HG03103 (cell line): ENCODE data around the gene RASIP1.

Experiments used
- ATAC-seq: cut with Tn5 transposase; IDR thresholded peaks from one replicate; pipeline ENCODE4 v1.9.1; 2021; ENCODE audit warnings: low read depth; ENCODE audit not compliant: unreplicated experiment

Gene RASIP1

DNA sequence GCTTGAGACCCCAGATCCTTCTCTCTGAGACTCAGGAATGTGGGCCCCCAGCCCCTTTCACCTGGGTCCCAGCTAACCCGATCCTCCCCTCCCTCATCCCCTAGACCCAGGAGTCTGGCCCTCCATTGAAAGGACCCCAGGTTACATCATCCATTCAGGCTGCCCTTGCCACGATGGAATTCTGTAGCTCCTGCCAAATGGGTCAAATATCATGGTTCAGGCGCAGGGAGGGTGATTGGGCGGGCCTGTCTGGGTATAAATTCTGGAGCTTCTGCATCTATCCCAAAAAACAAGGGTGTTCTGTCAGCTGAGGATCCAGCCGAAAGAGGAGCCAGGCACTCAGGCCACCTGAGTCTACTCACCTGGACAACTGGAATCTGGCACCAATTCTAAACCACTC, 15.4 kb upstream of the RASIP1 start:
- ATAC-seq: no peak

DNA sequence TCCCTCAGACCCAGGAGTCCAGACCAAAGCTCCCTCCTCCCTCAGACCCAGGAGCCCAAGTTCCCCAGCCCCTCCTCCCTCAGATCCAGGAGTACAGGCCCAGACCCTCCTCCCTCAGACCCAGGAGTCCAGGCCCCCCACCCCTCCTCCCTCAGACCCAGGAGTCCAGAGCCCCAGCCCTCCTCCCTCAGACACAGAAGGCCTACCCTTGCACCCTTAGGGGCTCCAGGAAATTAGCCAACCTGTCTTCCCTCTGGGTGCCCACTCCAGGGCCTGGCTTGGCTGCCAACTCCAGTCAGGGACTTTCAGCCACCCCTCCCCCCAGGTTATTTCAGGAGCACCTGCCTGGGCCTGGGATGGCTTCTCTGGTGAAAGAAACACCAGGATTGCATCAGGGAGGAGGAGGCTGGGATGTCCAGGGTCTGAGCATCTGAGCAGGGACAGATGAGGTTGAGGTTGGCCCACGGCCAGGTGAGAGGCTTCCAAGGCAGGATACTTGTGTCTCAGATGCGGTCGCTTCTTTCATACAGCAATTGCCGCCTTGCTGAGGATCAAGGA, 14.8 kb upstream of the RASIP1 start, which contains the start of gene FGF21:
Gene FGF21 (plus strand): TSS at position 441 of the 558 bp plus-strand sequence. CDS start 713 bp downstream, outside the sequence.
- ATAC-seq: no peak

DNA sequence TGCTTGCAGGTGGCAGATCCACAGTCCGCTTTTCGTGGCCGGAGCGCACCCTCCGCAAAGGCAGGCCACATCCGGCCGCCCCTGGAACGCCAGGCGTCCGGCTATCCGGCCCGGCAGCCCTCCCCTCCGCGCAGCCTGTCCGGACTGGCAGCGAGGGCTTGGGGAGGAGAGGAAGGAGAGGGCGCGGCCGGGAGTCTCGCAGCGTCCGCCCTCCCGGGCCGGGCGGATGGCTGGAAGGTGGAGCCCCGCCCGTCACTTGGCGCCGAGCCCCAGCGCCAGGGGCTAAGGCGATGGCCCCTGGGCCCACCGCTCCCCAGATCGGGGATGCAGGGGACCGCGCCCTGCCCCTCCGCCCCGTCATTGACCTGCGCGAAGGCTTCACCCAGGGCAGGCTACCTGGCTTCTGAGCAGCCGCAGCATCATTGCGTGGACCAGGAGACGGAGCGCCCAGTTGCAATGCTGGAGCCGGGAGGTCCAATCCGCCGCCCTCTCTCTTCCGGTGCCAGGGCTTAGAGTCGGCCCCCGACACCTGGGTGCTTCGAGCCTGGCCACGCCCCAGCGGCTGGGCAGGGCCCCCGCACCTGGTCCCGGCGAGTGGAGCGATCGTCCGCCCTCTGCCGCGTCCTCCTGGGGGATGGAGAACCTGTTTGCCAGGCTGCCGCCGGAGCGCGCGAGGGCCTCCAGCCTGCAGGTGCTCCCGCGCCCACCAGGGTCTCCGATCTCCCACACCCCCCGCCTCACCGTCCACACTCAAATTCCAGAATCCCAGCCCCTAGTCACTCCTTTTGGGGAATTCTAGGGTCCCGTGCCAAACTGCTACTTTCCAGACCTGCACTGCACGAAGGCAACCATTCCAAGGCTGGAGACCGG, 12.3 kb upstream of the RASIP1 start, which contains the start of gene FUT1:
Gene FUT1 (minus strand): TSS at position 146 of the 870 bp plus-strand sequence. CDS start 1,360 bp downstream, outside the sequence.
- ATAC-seq: no peak

DNA sequence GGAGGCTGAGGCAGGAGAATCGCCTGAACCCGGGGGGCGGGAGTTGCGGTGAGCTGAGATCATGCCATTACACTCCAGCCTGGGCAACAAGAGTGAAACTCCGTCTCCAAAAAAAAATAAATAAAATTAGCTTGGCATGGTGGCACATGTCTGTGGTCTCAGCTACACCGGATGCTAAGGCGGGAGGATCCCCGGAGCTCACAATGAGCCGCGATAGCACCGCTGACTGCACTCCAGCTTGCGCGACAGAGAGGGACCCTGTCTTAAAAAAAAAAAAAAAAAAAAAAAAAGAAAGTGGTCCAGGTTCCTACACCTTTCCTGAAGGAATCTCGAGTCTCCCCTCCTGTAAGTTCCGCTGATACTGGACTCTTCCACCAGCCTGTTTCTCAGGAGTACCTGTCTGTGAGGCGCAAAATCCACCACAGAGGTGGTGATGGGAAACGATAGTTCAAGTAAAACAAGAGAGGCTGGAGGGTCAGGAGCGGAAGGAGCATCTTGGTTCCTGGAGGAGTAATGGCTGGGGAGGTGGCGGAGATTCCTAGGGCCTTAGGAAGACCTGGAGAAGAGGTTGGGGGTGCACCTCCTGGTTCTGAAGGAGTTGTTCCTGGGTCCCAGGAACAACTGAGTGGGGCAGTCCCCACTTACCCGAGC, 11.6 kb upstream of the RASIP1 start:
- ATAC-seq: no peak

DNA sequence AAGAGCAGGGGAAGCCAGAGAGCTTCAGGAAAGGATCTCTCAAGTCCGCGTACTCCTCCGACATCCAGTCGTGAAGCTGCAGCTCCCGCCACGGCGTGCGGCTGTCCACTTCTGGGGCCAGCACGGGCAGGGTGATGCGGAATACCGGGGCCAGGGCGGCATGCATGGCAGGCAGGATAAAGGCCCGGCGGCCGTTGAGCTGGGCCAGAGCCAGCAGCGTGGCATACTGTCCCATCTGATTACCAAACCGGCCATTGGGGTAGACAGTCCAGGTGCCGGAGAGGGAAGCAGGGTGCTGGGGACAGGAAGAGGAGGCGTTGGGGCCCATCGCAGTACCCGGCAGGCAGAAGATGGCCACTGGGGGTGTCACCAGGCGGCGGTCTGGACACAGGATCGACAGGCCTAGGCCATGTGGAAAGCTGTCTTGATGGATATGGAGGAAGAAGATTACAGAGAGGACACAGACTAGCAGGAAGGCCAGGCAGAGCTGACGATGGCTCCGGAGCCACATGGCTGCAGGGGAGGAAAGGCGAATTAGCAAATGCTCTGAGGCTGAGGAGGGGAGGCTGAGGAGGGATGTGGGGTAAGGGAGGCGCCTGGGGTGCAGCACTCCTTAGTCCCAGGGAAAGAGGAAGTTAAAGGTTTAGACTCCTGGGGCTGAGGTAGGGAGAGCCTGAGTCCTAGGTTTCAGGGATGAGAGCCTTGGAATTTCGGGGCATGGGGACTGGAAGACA, 10.5 kb upstream of the RASIP1 start:
- ATAC-seq: no peak

DNA sequence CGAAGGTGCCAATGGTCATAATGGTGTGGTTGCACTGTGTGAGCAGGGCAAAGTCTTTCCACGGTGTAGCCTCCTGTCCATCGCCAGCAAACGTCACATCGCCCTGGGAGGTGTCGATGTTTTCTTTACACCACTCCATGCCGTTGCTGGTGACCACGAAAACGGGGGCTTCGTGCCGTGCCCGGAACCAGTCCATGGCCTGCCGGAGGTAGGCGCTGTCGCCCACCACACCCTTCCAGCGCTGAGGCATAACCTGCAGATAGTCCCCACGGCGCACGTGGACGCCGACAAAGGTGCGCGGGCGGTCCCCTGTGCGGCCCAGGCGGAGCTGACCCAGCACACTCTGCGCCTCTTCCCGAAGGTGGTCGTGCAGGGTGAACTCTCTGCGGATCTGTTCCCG, 9.9 kb upstream of the RASIP1 start:
- ATAC-seq: no peak

DNA sequence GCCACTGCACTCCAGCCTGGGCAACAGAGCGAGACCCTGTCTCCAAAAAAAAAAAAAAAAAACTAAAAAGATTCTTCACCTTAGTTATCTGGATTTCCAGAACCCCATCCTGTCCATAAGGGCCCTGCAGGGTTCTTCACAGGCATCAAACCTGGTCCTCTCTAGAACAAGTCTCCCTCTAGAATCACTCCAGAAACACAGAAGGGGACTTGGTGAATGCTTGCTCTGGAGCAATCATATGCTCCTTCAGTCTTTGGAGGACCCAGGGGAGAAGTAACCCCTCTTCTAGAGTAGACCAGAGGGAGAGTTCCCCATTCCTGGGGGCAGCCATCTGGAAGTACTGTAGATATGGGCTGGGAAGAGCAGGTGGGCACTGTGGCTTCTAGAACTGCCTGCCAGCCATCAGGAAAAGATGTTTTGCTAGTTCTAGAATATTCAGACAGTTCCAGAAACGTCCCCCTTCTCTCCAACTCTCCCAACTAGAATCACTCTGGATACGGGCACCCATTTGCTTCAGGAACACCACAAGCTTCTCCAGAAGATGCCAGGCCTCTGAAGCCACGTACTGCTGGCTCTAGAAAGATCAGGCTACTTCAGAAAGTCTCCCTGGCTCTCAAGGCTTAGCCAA, 9.3 kb upstream of the RASIP1 start:
- ATAC-seq: no peak

DNA sequence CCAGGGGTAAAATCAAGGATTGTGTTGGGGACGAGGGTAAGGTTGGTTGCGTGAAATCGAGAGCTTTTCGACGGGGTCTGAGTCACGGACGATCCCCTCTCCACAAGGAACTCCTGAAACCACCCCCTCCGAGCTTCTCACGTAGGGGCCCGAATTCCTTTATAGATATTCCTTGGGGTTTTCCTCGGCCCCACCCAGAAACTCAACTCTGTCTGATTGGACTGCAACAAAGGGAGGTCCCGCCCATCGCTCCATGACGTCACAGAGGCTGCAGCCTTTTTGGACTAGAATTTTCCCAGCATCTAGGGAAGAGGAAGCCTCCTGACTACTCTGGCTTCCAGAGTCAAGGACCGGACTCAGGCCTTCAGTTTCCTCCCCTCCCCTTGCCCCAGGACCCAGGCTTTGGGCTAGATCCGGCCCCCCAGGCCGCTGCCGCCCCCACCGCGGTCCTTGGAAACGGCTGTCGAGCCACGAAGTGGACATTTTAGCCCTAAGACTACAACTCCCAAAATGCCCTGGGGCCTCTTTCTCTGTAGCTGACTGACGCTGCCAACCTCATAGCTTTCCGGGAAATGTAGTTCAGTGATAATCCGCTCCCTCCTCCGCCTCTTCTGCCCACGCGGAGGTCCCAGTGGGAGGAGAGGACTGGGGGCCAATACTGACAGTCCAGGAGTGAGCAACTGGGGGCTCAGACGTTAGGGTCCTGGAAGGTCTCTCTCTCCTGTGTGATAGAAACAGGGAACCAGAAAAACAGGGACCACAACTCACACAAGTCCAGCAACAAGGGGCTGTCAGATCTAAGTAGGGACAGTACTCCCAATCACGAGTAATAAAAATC, 6.5 kb upstream of the RASIP1 start, which contains the start of gene IZUMO1:
Gene IZUMO1 (minus strand): TSS at position 172 of the 838 bp plus-strand sequence. CDS start 1,050 bp downstream, outside the sequence.
- ATAC-seq: no peak

DNA sequence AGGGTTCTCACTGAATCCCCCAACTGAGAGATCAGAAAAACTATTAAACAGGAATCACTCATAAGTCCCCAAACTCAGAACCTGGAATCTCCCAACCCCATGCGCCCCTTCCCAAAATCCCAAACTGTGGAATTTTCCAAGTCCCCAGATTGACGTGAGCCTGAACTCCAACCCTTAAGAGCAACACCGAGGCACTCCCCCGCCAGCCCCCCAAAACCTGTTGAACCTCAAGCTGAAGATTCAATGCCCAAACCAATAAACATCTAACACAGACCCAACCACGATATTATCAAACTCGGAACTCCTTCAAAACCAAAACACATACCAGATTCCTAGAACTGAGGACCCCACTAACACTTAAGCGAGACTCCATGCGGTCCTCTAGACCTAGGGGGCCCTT, 5.7 kb upstream of the RASIP1 start:
- ATAC-seq: no peak

DNA sequence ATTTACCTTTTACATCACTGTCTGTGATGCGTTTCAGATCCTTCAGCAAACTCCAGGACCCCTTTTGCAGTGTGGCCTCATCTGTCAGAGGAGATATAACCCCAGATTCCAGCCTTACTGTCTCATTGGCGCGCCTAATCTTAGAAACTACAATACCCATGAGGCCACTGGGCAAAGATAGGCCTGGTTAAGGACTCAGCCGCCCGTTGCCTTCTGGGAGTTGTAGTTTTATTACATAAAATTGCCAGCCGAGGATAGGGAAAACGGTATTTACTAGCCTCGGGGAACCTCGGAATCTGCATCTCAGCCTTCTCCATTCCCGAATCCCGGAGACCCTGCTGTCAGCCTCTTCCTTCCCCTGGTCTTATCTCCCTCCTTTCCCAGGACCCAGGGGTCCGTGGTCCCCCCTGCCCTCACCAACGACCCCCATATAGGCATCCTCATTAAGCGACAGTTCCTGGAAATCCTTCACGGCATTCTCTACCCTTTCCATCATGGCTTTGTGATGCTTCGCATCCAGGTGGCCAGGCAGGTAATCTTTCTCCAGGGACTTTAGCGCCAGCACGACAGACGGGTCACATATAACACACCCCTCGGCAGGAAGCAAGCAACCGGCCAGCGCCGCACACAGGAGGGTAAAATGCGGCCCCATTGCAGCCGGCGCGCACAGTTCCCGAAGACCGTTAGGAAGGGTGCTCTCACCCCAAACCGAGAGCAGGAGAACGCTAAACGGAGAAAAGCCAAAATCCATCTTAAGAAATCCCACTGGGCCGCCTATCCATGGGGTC, 5.0 kb upstream of the RASIP1 start:
- no peak for ATAC-seq

DNA sequence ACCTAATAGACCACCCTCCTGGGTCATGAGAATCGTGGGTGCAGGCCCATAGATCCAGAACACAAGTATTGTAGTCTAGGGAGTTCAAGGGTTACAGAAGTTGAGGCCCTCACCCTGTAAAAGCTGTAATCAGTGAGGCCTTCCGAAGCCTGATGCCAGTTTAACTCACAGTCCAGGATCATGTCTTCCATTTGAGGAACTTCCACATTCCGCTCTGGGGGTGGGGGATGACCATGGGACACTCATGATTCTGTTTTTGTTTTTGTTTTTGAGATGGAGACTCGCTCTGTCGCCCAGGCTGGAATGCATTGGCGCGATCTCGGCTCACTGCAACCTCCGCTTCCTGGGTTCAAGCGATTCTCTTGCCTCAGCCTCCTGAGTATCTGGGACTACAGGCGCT, 1.7 kb upstream of the RASIP1 start:
- no peak for ATAC-seq

DNA sequence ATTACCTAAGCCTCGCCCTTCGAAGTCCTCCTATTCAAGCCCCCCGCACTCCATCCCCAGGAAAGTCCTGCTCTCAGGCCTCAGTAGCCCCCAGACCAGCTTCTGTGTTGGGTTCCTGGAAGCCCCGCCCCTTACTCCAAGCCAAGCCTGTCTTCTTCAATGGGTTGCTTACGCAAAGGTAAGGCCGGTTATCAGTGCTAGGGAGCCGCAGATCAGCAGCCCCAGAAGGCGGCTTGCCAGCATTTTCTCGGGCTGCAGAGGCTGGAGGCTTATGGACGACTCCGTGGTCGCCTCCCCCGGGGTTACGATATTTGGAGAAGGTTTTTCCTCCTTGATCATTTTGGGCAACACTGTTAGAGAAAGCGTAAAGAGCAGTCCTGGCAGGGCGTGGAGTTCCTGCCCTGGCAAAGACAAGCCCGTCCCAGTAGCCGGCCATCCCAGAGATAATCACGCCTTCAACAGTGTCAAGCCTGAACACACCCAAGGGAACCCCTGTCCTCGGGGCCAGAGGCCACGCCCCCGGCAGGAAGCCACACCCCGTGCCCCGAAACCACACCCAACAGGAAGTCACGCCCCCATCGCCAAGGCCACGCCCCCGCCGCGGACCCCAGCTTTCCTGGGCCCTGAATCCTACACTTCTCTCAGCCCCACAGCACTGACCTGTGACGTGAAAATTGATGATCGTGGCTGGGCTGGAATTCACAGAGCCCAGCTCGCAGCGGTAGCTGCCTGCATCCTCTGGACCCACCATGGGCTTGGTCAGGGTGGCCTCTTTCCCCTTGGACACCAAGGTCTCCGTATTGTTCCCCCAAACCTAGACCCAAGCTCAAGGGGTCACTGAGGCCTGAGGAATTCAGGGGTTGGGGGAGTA, 954 bp upstream of the RASIP1 start:
- ATAC-seq: no peak

DNA sequence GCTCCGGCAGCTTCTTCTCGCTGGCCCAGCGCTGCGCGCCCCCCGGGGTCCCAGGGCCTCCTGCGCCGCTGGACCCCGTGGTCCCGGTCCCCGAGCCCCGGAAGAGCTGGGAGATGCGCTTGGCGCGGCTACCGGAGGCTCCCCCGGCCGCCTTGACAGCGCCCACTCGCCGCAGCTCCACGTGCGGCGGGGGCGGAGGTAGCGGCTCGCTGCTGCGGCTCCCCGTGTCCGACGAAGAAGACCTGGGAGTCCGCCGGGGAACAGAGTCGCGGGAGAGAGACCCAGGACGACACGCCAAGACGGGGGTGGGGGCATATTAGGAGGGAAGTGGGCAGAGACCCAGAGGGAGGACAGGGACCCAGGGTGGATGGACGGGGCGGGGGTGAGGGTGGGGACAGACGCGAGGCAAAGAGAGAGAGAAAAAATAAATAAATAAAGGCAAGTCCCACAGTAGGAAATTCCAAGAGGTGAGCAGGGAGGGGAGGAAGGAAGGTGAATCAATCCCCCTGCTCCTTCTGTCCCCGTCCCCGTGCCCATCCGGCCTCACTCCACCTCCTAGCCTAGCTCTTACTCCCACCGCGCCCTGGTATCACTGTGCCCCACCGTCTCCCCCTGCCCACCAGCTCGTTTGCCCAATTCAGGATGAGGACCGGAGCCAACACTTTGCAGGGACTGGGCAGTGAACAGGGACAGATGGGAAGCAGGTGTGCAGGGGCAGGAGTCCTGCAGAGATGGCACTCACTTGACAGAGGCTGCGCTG, 826 bp downstream of the RASIP1 start:
- no peak for ATAC-seq

DNA sequence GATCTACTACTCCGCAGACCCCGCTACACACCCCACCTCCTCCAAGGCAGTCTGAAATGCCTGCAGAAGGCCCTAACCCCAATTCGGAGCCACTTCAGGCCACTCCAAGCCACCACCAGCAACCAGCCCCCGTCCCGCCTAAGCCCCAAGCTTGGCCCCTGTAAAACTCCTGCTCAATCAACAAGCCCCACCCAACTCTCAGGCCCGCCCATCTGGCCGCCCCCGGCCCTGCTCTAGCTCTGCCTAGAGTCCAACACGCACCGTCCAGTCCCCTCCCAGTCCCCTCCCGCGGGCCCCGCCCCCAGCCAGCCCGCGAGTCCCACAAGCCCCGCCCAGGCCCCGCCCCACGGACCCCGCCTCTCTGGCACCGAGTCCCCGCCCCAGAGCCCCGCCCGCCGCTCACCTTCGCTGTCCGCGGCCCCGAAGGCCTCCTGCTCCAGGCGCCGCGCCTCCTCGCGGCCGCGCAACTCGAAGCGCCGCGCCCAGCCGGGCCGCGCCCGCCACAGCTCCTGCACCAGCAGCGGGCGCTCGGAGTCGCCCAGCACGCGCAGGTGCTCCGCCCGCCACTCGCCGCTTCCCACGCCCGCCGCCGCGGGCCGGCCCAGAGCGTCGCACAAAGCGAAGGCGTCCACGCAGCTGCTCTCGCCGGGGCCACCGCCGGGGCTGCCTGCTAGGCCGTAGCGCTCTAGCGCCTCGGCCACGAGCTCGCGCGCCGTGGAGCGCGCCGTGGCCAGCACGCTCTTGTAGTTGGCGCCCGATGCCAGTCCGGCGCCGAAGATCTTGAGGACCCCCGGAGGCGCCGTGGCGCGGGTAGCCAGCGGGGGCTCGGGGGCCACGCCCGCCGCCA, 1.6 kb downstream of the RASIP1 start:
- ATAC-seq: peak; percentile 74

DNA sequence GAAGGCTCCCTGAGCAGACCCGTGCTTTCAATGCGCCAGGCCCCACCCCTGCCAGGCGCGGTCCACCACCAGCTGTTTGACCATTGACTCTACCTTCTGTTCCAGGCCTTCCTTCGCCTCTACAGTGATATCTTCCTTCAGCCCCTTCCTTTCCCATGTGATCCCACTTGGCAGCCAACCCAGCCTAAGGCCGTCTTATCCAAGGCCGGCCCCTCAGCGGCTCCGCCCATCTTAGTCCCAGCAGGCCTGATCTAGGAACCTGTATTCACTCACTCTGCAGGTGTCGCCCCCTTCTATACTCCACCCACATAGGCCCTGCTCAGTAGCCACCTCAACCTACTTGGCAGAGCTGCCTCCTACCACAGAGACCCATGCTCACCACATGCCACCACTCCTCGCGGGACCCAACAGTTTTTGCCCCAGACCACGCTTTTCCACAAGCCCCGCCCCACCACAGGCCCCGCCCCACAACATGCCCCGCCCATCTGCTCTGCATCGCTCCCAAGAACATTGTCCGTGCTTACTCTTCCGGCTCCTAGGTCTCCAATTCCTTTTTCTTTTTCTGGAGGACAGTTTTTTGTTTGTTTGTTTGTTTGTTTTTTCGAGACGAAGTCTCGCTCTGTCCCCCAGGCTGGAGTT, 2.9 kb downstream of the RASIP1 start:
- no peak for ATAC-seq
